SK-N-MC (cell line): Measurements from ENCODE around the gene GOPC.

Source experiments
- DNase-seq: peaks from one replicate; pipeline ENCODE4 v3.0.0-alpha.2; 2011; ENCODE audit warnings: low read depth, low spot score
- H3K27ac ChIP-seq: fragments of 200-600 bp; sonication (generic); 2 replicates; pipeline ENCODE4 v1.5.1; 2016; ENCODE audit warnings: mixed run types
- H3K36me3 ChIP-seq: fragments of 200-600 bp; sonication (generic); 2 replicates; pipeline ENCODE4 v1.6.1; 2017; ENCODE audit warnings: antibody characterized with exemption, low read length, mixed read lengths; ENCODE audit not compliant: insufficient read depth
- H3K4me3 ChIP-seq: fragments of 200-600 bp; sonication (generic); 2 replicates; pipeline ENCODE4 v1.5.1; 2016
- H3K9ac ChIP-seq: fragments of 200-600 bp; sonication (generic); 2 replicates; pipeline ENCODE4 v1.8.0; 2017; ENCODE audit warnings: mixed run types, mixed read lengths; ENCODE audit not compliant: insufficient read length
- H3K9me3 ChIP-seq: fragments of 200-600 bp; sonication (generic); 2 replicates; pipeline ENCODE4 v1.6.1; 2017; ENCODE audit warnings: low read depth, mild to moderate bottlenecking, antibody characterized with exemption, low read length, moderate library complexity, mixed read lengths
- EZH2 ChIP-seq: fragments of 200-600 bp; sonication (generic); IDR thresholded peaks from one replicate; pipeline ENCODE4 v1.6.1; 2017; ENCODE audit warnings: antibody characterized with exemption
- FOXP2 ChIP-seq: optimal IDR thresholded peaks from 2 replicates; pipeline ENCODE3; 2011; ENCODE audit warnings: mild to moderate bottlenecking, moderate library complexity; ENCODE audit not compliant: insufficient read depth; ENCODE audit errors: extremely low read length, control extremely low read depth
- POLR2AphosphoS5 ChIP-seq: IDR thresholded peaks from 2 replicates; pipeline ENCODE4 v1.6.1; 2012; ENCODE audit warnings: mild to moderate bottlenecking, low read depth, low read length, borderline replicate concordance

Gene GOPC

GRCh38 chr6:117538615-117539014, 63.7 kb downstream of the GOPC start:
- no peak overlapping the region for H3K9ac ChIP-seq
- H3K36me3 ChIP-seq, result no peaks in the 10 kb centered on the region; the same call in 1 of the 2 replicates
- H3K4me3 ChIP-seq, result no peak overlapping the region
- H3K9me3 ChIP-seq, result no peaks in the 10 kb centered on the region
- DNase-seq, result no peak
- H3K27ac ChIP-seq, result no peak overlapping the region
- TF ChIP-seq EZH2 (no peak), POLR2AphosphoS5 (no peak), FOXP2 (no peak)

GRCh38 chr6:117536317-117536716, 66.0 kb downstream of the GOPC start:
- no peak overlapping the region for H3K9ac ChIP-seq
- H3K36me3 ChIP-seq, result no peaks in the 10 kb centered on the region; the same call in 1 of the 2 replicates
- H3K4me3 ChIP-seq, result no peak overlapping the region
- no peak overlapping the region for H3K27ac ChIP-seq
- DNase-seq, result no peak
- H3K9me3 ChIP-seq, result no peaks in the 10 kb centered on the region
- TF ChIP-seq FOXP2 (no peak), POLR2AphosphoS5 (no peak), EZH2 (no peak)

- DNase-seq, result no peak
- no peak overlapping the region for H3K27ac ChIP-seq
- no peak overlapping the region for H3K9ac ChIP-seq
- no peak overlapping the region for H3K4me3 ChIP-seq
- TF ChIP-seq FOXP2, result no peak
- no peak for TF ChIP-seq POLR2AphosphoS5
- no peak for TF ChIP-seq EZH2
- no peaks in the 10 kb centered on the region for H3K9me3 ChIP-seq
- H3K36me3 ChIP-seq, result no peaks in the 10 kb centered on the region; the same call in 1 of the 2 replicates
Measured at GRCh38 chr6:117534974-117535373, 67.3 kb downstream of the GOPC start.

GRCh38 chr6:117533775-117534174, 68.5 kb downstream of the GOPC start:
- TF ChIP-seq FOXP2, result no peak
- TF ChIP-seq EZH2, result no peak
- no peak for TF ChIP-seq POLR2AphosphoS5
- Histone ChIP-seq H3K36me3 (no peaks in the 10 kb centered on the region), H3K27ac (no peak overlapping the region), H3K9me3 (no peaks in the 10 kb centered on the region), H3K9ac (no peak overlapping the region), H3K4me3 (no peak overlapping the region)
- no peak for DNase-seq

GRCh38 chr6:117531809-117532725, 70.2 kb downstream of the GOPC start:
- peak overlapping the region; percentile 76; the same call in 1 of the 2 replicates for H3K27ac ChIP-seq
- H3K36me3 ChIP-seq, result no peaks in the 10 kb centered on the region
- H3K9ac ChIP-seq, result no peak overlapping the region
- TF ChIP-seq EZH2 (no peak), FOXP2 (no peak), POLR2AphosphoS5 (no peak)
- no peaks in the 10 kb centered on the region for H3K9me3 ChIP-seq
- H3K4me3 ChIP-seq, result peak overlapping the region; percentile 42
- no peak for DNase-seq

GRCh38 chr6:117531346-117531745, 71.0 kb downstream of the GOPC start:
- no peak for TF ChIP-seq FOXP2
- no peak for TF ChIP-seq POLR2AphosphoS5
- no peak for TF ChIP-seq EZH2
- H3K9me3 ChIP-seq, result no peaks in the 10 kb centered on the region
- no peaks in the 10 kb centered on the region for H3K36me3 ChIP-seq
- peak; percentile 14 for DNase-seq
- H3K4me3 ChIP-seq, result peak overlapping the region; percentile 42
- peak overlapping the region; percentile 8 for H3K9ac ChIP-seq
- peak overlapping the region; percentile 76 for H3K27ac ChIP-seq

- Histone ChIP-seq H3K4me3 (peak overlapping the region; percentile 42), H3K36me3 (no peaks in the 10 kb centered on the region), H3K9me3 (no peaks in the 10 kb centered on the region), H3K27ac (peak overlapping the region; percentile 76), H3K9ac (peak overlapping the region; percentile 8)
- no peak for TF ChIP-seq FOXP2
- TF ChIP-seq EZH2, result no peak
- no peak for TF ChIP-seq POLR2AphosphoS5
- DNase-seq, result no peak
Measured at GRCh38 chr6:117530467-117531242, 71.7 kb downstream of the GOPC start.

- H3K27ac ChIP-seq, result no peak overlapping the region
- no peak for DNase-seq
- TF ChIP-seq FOXP2 (no peak), EZH2 (no peak), POLR2AphosphoS5 (no peak)
Measured at GRCh38 chr6:117525607-117526006, 76.7 kb downstream of the GOPC start.

More at GRCh38 chr6:117525607-117526006, 76.7 kb downstream of the GOPC start:
- Histone ChIP-seq H3K36me3 (no peaks in the 10 kb centered on the region), H3K4me3 (no peak overlapping the region), H3K9me3 (no peaks in the 10 kb centered on the region), H3K9ac (no peak overlapping the region)
